ENCODE measurements around the gene DNAJC13. TPM values are rescaled to one million over a fixed set of nuclear protein-coding genes. Genes with fewer than 3 reads are reported as not detected.
A peak's percentile ranks its signal among the peaks of the same experiment; 100 is the strongest.

DNAJC13 gene
- total RNA-seq, 1 experiment from 2014 or later, result 18.0 TPM

DNA sequence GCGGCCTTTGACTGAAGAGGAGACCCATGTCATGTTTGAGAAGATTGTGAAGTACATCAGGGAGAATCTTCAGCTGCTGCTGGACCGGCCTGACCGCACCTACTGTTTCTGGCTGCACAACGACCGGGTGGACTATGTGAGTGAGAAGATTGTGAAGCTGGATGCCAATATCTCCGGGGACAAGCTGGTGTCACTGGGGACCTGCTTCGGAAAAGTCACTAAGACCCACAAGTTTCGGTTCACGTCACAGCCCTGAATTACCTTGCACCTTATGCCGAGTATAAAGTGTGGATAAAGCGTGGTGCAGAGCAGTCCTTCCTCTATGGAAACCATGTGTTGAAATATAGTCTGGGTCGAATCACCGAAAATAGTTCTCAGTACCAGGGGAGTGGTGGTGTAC lies 16.0 kb upstream of the DNAJC13 start:
- in situ Hi-C loops (cut with HindIII; ENCODE audit: low pct_unique_long_range_greater_than_20kb, low sequenced_read_pairs), result no loop called here
- no peak for DNase-seq (ENCODE audit: low read depth)

DNA sequence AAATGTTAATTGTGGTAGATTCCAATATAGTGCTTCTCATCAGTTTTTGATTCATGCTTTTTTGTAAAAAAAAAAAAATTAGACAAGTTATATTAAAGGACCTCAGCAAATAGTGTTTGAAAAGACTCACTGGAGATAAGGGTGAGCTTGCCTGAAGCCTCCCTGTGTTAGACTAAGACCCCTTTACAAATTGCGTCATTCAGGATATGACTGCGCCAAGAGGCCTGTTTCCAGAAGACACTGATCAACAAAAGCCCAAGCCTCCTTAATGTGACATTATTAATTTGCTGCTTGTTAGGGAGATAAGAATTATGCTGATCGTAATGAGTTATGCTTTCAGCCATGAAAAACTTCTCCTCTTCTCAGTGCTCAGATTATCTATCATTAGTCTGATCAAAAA lies 13.0 kb upstream of the DNAJC13 start:
- in situ Hi-C loops (cut with HindIII; ENCODE audit: low pct_unique_long_range_greater_than_20kb, low sequenced_read_pairs), result no loop called here
- DNase-seq (ENCODE audit: low read depth), result no peak

DNA sequence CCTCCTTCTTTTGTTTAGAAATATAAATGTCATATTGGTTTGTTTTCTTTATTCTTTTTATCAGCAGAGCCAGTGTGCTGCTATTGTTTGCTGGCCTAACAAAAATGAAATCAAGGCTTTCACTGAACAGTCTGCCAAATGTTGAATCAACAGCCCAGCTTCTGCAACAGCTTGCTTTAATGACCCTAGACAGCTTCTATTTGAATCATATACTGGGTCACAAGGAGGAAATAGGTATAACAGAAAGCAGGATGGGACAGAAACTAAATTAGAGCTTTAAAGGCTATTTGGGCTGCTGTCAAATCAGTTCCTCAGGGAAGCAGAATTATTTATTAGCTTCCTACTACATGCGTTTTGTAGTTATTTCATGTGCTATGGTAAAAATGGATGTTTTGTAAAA lies 12.1 kb upstream of the DNAJC13 start:
- in situ Hi-C loops (cut with HindIII; ENCODE audit: low pct_unique_long_range_greater_than_20kb, low sequenced_read_pairs), result no loop called here
- no peak for DNase-seq (ENCODE audit: low read depth)

DNA sequence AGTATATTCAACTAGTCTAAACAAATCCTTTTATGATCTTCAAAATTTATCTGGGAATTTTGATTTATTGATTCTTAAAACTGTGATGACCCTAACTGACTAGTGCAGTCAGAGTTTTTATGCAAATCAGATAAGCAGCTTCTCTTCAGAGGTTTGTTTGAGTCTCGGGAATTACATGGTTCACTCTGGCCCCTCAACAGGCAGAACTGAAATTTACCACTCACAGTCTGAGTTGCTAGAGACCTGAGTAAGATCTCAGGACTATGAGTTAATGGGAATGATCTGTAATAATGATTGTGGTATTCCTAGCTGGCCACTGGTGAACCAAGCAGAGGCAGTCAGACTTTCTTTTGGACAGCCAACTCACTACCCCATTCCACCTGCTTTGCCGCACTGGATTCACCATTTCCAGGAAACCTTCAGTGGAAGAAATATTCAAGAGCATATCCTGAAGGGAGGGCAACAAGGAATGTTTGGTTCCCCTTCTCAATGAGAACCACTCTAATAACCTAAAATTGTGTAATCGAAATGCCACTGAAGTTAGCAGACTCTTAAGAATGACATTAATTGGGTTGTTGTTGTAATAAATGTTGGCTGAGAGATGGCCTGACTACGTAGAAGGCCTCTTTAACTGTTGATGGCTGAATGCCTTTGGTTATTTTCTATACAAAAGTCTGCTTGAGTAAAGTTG lies 11.5 kb upstream of the DNAJC13 start:
- in situ Hi-C loops (cut with HindIII; ENCODE audit: low pct_unique_long_range_greater_than_20kb, low sequenced_read_pairs), result no loop called here

DNA sequence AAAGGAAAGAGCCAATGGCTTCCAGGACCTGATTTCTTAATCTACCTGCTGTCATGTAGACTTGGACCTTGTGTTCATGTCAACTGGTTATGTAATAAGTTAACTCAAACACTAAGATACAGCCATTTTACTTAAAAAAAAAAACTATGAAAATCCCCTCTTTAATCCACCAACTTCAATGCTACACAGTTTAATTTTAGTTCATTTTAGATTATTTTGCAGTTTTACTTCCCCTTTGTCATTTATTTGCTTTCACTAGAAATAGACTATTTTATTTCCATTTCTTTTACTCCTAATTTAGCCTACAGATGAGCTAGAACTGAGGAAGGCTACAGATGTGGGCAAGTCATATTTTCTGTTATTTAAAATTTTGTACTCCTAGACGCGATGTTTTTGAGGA lies 10.7 kb upstream of the DNAJC13 start:
- in situ Hi-C loops (cut with HindIII; ENCODE audit: low pct_unique_long_range_greater_than_20kb, low sequenced_read_pairs), result no loop called here
- no peak for DNase-seq (ENCODE audit: low read depth)

More for the DNA sequence above, 11.5 kb upstream of the DNAJC13 start:
- DNase-seq (ENCODE audit: low read depth), result no peak

DNA sequence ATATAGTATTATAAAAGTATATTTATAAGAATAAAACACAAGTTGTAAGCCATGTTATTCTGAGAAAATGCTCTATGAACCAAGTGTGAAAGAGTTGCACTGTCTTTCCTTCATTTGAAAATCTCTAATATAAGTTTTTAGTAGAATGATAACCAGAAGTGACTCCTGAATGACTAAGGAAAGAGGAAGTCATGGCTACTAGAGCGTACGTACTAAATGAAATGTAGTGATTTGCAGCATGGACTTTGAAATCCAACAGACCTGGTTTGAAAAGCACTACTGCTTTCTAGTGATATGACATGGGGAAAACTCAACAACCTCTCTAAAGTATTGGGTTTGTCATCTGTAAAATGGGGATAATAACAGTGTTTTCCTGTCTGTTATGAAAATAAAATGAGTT lies 10.3 kb upstream of the DNAJC13 start:
- DNase-seq (ENCODE audit: low read depth), result no peak
- in situ Hi-C loops (cut with HindIII; ENCODE audit: low pct_unique_long_range_greater_than_20kb, low sequenced_read_pairs), result no loop called here

DNA sequence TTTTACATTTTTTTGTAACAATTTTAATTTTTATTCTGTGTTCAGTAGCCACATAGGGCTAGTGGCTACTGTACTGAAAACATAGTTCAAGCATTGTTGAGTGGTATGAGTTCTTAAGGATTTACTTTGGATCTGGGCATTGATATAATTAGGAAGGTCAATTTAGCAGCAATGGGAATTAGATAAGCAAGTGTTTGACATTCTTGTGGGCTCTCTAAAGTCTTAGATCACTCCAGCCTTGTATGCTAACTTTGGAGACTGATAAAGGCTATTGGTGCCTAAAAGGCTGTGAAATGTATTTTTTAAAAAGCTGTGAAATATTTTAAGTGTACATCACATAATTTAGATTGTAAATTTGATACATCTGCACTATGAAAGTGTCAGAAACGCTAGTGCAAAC lies 2.5 kb upstream of the DNAJC13 start:
- in situ Hi-C loops (cut with HindIII; ENCODE audit: low pct_unique_long_range_greater_than_20kb, low sequenced_read_pairs), result no loop called here
- DNase-seq (ENCODE audit: low read depth), result no peak

DNA sequence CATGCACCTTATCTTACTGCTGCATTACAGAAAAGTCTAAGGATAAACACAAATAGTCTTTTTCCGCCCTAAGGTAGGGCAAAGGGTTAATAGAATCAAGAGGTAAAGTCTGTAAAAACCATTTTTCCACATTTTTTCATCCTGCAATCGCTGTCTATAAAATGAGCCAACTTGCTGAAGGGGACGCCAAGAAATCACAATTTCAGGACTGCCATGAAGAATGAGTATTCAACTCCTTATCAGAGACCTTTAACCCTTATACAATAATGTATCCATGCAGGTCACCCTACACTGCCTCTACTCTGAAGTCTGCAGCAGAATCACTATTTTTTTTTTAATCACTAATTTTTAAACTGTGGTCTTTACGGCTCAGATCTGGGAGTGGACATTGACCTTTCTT lies 1.1 kb upstream of the DNAJC13 start:
- in situ Hi-C loops (cut with HindIII; ENCODE audit: low pct_unique_long_range_greater_than_20kb, low sequenced_read_pairs), result no loop called here

DNA sequence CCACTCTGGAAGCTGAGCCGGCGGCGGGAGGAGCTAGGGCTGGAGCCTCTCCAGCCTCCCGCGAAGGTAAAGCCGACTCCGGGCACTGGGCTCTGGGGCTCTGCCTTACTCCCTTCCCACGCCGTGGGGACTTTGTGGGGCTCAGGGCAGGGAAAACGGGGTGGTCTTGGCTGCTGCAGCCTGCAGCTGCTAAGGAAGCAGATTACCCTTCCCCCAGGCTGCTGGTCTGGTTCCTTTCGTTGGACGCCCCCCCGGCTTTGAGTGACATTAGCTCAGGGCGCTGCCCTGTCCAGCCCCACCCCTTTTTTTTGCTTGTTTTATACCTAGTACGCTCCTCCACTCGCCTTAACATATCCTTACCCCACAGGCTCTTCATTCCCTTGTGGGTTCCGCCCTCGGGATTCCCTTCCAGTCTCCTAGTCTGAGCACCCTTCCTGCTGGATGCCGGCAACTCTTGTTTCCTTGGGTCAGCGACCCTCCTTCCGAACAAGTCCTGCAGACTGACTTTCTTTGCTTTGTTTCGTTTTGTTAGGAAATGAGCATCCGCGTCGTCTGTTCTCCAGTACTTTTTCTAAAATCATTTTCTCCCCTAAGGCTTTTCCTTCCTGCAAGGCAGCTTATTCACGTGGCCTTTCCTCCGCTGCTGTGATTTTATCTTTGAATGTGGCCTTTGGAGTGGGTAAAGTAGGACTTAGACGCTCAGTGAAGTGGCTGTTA lies 551 bp downstream of the DNAJC13 start:
- in situ Hi-C loops (cut with HindIII; ENCODE audit: low pct_unique_long_range_greater_than_20kb, low sequenced_read_pairs), result no loop called here
- DNase-seq (ENCODE audit: low read depth), result peak; percentile 73

More for the DNA sequence above, 1.1 kb upstream of the DNAJC13 start:
- DNase-seq (ENCODE audit: low read depth), result no peak

DNA sequence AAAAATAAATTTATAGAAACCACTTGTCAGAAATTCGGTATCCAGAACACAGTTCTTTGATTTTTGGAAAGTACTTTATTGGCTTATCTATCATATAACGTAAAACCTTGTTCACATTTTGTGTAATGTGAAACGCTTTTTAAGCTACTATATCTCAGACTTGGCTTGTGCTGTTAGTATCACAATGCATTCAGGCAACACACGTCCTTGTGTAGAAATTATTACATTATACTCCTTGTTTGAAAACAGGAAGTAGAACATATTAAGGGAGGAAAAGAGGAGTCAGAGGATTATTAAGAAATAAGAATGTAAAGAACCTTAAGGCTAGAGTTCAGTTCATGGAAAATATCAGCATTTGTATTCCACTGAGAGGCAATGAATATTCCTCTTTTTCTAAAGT lies 1.6 kb downstream of the DNAJC13 start:
- DNase-seq (ENCODE audit: low read depth), result no peak
- in situ Hi-C loops (cut with HindIII; ENCODE audit: low pct_unique_long_range_greater_than_20kb, low sequenced_read_pairs), result no loop called here

DNA sequence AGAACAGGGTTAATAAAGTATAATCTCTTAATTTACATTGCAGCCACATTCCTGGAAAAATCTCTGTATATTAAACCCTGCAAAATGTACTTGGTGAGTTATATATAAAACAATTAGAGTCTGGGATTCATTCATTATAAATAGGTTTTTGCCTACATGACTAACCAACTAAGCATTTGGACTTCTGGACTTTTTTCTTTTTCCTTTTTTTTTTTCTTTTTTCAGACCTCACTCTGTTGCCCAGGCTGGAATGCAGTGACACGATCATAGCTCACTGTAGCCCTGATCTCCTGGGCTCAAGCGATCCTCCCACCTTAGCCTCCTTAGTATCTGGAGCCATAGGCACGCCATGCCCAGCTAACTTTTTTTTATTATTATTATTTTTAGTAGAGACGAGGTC lies 4.5 kb downstream of the DNAJC13 start:
- DNase-seq (ENCODE audit: low read depth), result peak; percentile 33
- in situ Hi-C loops (cut with HindIII; ENCODE audit: low pct_unique_long_range_greater_than_20kb, low sequenced_read_pairs), result no loop called here

DNA sequence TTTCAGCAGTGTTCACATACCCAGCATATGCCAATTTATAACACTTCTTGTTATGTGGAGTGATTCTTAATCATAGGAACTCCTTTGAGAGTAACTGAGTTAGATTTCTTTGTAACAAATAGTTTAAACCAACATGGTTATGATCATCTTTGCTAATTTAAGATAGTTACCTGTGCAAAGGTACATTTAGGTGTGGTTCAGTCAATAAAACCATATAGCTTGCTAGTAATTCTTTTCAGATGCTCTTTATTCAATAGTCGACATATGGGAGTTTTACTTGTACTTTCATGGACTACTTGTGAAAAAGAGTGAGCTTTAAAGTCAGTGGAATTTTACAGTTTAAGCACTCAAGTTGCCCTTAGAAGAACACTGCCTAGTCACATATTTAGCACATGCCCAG lies 5.2 kb downstream of the DNAJC13 start:
- no peak for DNase-seq (ENCODE audit: low read depth)
- in situ Hi-C loops (cut with HindIII; ENCODE audit: low pct_unique_long_range_greater_than_20kb, low sequenced_read_pairs), result no loop called here

DNA sequence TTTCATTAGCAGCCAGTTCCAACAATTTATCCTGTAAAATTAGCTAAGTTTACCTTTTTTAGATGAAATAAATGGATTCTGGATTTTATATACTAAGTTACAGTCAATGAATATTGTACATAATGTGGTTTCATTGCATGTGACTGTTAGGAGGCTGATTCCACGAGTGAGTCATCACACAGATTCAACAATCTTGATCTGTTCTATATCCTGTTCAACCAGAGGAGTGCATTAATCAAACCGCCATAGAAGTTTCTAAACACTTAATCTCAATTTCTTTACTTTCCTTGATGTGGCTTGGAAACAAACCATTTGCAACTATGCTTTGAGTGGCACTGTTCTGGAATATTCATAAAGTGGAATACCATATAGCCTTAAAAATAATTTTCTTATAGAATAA lies 15.3 kb downstream of the DNAJC13 start:
- DNase-seq (ENCODE audit: low read depth), result peak; percentile 44
- in situ Hi-C loops (cut with HindIII; ENCODE audit: low pct_unique_long_range_greater_than_20kb, low sequenced_read_pairs), result no loop called here

DNA sequence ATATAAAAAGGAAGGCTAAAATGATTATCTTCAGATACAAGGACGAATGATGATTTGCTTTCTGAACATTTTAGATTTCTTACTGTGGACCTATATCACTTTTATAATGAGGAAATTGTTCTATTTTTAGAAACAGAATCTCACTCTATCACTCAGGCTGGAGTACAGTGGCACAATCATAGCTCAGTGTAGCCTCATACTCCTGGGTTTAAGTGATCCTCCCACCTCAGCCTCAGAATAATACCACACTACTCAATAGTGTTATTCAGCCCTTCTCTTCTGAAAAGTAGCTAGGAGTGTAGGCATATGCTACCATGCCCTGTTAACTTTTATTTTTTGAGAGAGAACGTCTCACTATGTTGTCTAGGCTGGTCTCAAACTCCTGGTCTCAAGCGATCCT lies 15.8 kb downstream of the DNAJC13 start:
- in situ Hi-C loops (cut with HindIII; ENCODE audit: low pct_unique_long_range_greater_than_20kb, low sequenced_read_pairs), result no loop called here
- no peak for DNase-seq (ENCODE audit: low read depth)

DNA sequence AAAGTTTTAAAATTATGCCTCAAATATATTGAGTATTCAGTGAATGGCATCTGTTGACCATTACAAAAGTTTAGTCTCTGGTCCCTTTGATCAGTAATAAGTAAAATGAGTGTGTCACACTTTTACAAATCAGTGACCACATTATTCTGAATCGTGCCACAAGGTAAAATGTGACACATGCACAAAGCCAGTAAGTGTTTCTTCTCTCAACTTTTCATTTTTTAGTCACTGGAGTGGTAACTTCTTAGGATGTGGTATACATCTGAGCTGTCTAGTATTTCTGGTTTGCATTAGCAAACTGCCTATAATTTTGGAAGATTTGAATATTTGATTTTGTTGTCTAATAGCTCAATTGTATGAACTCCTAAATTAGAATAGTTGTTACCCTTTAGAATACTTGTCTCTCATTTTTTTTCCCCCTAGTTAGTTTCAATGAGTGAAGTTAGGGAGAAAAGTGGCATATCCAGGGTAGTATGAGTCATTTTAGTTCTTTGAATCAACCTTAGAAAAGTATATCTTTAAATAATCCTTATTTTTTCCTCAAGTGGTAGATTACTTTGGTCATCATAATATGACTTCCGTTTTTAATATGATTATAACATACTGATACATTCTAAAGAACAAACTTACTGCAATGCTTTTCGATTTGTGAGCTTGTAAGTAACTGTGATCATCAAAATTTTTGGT lies 18.1 kb downstream of the DNAJC13 start:
- DNase-seq (ENCODE audit: low read depth), result no peak
- in situ Hi-C loops (cut with HindIII; ENCODE audit: low pct_unique_long_range_greater_than_20kb, low sequenced_read_pairs), result no loop called here

DNA sequence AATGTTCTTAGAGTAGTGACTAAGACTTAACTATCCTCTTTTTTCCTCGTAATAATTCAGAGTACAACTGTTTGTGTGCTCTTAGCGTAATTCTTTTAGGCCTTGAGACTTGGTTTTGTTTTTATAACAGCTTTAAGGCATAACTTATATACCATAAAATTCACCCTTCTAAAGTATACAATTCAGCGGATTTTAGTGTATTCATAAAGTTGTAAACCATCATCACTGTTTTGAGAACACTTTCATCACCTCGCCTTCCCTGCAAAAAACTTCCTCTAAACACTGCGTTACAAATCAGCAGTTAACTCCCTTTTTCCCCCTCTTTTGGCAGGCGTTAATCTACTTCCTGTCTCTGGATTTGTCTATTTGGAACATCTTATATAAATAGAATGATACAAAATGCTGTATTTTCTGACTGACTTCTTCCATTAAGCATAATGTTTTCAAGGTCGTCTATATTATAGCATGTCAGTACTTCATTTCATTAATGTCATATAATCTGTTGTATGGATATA lies 18.7 kb downstream of the DNAJC13 start:
- no peak for DNase-seq (ENCODE audit: low read depth)
- in situ Hi-C loops (cut with HindIII; ENCODE audit: low pct_unique_long_range_greater_than_20kb, low sequenced_read_pairs), result no loop called here

DNA sequence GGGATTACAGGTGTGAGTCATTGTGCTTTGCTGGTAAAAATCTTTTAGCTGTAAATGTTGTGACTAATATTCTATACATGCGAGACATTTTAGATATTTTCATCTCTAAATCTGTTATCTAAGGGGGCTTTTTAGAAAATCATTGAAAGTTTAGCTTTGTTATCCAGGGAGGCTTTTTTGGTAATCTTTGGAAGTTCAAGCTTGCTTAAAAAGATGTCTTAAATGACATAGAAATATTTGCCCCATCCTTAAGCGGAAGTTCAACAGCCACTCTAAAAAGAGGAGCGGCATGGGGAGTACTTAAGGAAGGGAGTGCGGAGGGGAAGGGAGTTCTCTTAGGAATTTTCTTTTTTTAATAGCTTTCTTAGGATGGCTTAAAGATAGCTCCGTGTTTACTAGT lies 26.1 kb downstream of the DNAJC13 start:
- in situ Hi-C loops (cut with HindIII; ENCODE audit: low pct_unique_long_range_greater_than_20kb, low sequenced_read_pairs), result no loop called here
- DNase-seq (ENCODE audit: low read depth), result no peak

DNA sequence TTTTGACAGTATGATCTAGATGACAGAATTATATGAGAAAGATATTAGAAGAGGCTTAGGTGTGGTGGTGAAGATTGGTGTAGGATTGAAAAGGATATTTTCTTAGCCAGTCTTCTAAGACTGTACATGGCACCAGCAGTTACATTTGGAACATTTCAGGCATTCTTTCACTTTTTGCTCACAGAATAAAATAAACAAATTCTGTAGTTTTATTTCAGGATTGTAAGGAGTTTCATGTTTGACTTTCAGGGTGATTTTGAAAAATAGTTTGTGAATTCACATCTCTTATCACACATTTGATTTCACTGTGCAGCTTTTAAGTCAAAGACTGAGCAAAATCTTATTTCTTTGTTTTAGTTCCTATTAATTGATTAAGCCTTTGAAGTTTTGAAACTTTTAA lies 27.1 kb downstream of the DNAJC13 start:
- in situ Hi-C loops (cut with HindIII; ENCODE audit: low pct_unique_long_range_greater_than_20kb, low sequenced_read_pairs), result no loop called here
- no peak for DNase-seq (ENCODE audit: low read depth)

DNA sequence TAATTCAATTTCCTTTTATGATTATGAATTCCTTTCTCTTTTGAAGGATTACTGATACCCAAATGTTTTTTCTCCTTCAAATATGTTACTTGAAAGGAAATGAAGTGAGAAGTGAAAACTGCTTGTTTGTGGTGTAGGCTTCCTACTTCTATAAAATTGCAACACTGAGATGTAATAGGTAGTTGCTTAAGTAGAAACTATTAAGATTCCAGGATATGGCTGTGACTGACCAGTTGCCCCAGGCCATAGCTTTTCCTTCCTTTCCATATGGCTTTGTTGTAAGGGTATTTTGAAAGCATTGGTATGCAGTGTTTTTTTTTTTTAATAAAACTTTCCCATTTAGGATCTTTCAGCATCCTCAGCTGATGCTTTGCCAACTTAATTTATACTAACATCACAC lies 28.5 kb downstream of the DNAJC13 start:
- DNase-seq (ENCODE audit: low read depth), result no peak
- in situ Hi-C loops (cut with HindIII; ENCODE audit: low pct_unique_long_range_greater_than_20kb, low sequenced_read_pairs), result no loop called here

All from Caki2 (cell line).